ENCODE measurements around the gene GRB10. TPM values are rescaled to one million over a fixed set of nuclear protein-coding genes. Genes with fewer than 3 reads are reported as not detected.

Gene GRB10
- polyA plus RNA-seq, 1 donor = 16.5 TPM

DNA sequence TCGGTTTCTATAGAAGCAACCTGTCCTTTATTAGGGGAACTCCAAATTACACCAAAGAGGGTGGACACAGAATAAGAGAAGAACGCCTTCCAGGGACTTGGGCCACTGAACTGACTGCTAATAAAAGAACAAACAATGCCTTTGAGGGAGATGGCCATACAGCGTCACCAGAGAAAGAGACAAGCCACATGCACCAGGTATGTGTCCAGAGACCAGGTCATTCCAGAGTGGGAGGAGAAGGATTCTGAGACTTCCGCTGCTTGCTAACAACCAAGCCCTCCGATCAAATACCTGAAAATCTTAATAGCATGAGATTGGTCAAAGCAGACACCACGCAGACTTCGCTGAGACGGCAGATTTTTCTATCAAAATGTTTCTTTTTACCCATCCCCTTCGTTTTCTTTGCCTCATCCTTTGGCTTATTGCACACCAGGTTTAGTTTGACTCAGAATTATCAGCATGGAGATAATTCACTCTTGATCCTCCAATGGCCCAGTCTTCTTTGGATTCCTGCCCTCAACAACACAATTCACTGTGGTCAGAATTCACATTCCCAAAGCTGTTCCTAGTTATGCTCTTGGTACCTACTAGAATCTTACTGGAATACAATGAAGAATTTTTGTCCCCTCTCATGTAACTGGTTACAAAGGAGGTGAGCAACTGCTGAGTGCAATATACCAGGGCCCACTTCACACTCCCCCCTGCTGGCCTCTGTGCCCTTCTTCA lies 130.1 kb downstream of the GRB10 start:
- DNase-seq = no peak

DNA sequence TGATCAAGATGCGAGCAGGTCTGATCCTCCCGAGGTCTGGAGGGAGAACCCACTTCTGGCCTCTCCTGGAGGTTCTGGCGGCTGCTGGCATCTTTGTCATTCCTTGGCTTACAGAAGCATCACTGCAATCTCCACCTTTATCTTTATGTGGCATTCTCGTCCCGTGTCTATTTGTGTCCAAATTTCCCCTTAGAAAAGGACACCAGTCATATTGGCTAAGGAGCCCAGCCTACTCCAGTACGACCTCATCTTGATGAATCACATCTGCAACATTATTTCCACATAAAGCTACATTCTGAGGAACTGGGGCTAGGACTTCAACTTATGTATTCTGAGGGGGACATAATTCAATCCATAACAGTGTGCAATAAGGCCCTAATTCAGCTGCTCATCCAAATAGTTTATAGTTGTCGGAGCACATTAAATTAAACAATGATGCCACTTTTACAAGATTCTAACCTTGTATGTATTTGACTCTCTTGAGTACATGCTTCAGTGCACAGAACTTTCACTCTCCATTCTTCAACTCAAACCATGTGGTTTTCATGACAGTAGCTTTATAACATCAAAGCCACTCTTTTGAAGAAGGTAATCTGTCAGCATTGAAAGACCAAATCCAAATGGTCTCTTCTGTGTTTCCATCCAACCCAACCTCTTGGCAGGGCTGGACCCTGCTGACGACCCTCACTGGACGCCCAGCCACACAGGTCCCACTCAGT lies 131.3 kb downstream of the GRB10 start:
- no peak for DNase-seq

DNA sequence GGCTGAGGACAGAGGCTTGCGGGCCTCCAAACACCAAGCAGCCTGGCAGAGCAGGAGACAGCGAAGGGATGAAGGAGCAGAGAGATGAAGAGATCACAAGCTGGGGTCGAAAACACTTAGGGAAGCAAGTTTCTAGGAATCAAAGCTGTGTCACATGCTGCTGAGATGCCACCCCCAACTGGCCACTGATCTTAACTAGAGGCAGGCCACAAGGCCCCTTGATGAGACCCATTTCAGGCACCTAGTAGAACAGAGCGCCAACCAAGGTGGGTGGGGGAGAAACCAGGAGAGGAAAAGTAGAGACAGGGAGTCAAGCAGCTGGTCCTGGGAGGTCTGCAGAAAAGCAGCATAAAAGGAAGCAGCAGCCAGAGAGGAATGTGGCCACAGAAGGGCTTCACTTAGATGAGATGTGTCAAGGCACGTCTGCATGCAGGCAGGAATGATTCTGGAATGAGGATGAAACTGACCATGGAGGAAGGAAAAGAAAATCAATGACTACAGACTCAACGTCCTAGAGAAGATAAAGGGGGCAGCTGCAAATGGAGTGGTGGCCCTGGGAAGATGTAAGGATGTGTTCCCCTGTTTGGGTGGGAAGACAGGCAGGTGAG lies 132.5 kb downstream of the GRB10 start:
- no peak for DNase-seq

DNA sequence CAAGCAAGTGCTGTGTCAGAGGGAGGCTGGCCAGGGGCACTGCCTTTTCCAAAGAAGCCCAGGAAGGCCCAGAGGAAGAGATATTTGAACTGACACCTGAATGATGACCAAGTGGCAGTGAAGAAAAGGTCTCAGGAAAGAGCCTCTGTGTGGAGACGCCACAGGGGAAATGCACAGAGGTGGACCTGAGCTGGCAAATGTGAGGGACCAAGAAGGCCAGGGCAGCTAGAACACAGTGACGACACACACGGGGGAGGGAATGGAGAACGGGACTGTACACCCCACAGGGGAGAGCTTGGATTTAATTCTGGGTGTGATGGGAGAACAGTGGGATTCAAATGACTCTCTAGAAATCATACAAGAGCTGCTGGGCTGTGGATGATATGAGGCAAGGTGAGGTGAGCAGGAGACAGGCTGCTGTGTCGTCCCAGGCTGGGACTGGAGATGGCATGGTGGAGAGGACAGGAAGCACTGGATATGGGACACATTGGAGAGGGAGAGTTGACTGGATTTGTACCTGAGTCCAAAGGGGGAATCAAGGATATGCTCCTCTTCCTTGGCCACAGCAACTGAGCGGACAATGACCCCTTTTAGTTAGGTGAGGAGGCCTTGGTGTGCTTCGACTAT lies 133.3 kb downstream of the GRB10 start:
- DNase-seq = no peak

DNA sequence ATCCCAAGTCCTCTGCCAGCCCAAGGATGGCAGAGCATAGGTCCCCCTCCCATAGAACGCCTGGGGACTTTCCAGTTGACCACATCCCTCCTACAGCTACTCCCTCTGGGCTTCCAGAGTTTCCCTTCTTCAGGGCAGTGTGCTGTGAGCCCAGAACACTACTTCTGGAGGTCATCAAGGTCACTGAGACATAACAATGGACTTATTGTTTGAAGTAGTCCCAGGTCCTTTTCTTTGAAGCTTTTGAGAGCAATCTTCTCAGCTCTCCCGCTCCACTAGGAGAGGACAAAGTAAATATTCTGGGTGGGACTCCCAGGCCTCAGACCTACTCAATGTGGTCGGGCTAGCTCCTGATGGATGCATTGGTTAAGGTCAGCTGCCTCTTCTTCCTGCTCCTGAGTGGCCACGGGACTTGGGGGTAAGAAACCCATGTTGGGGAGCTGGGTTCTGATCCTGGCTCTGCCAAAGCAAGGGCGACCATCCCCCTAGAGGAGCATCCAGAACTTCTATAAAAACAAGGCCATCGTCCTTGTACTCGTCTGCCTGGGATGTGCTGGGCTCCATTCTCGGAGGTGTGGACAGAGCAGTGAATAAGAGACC lies 134.0 kb downstream of the GRB10 start:
- DNase-seq = no peak

DNA sequence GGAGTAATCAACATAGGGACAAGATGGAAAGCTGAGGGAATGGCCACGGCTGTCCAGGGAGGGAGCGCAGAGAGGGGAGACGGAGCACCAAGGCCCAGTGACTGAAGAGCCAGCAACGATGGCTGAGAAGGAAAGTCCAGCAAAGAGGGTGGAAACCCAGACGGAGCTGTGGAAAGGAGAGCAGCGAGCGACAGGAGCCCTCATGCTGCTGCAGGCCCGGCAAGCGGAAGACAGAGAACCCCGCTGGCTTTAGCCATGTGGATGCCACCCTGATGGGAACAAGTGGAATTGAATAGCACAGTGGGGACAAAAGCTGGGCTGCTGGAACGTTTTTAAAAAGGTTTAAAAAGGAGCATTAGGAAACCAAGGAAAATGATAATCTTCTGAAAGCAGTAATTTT lies 134.6 kb downstream of the GRB10 start:
- no peak for DNase-seq

DNA sequence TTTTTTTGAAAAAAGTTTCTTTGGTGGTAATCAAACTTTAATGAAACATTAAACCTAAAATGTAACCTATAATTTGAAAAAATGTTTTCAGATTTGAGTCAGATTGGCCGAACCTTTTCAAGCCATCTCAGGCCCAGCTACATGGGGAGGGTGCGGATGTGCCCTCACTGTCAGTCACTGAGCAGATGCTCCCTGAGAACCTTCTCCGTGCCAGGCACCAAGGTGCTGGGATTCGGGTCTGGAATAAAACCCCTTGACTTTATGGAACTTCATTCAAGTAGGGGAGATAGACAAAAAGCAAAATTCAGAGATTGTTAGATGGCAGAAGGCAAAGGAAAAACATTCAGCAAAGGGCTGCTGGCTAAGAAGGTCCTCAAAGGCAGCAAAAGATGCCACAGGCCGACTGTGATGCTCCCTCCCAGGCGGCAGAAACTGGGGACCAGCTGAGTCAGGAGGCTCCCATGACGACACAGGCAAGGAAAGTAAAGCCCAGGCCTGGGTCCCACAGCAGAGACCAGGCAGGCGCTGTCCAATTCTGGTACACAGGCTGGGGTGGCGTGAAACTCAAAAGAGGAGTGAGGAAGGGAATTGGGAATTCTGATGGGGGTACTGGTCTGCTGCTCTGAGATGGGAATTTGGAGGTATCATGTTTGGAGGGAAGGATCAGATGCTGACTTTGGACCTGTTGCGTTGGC lies 135.3 kb downstream of the GRB10 start:
- DNase-seq = no peak

DNA sequence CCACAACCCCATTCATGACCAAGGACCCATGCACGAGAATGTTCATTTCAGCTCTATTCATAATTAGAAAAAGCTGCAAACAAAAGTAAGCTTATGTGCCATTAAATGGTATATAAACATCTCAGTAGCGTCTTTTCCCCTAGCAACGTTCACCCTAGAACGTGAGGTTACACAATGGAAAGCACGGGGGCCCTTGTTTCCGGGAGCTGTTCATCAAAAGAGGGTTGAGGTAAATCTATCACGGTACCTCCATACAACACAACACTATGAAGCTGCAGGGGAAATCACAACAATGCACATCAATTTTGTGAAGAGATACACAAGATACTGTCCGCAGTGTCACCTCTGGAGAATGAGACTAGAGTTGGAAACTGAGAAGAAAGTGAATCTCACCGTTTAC lies 136.6 kb downstream of the GRB10 start:
- no peak for DNase-seq

DNA sequence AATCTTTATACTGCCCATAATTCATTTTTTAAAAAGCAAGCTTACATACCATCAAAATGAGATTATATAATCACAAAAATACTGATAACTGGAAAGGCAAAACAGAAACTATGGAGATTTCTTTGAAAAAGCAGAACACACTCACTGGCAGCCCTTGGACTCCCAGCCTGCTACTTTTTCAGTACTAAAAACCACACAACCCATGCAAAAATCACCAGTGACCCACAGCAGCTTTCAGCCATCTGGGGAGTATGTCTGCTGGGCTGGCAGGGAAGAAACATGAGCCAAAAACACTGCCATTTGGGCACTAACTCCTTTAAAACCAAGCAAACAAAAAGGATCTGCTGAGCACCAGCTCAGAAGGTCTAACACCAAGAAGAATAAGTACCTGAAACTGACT lies 137.5 kb downstream of the GRB10 start:
- DNase-seq = no peak

DNA sequence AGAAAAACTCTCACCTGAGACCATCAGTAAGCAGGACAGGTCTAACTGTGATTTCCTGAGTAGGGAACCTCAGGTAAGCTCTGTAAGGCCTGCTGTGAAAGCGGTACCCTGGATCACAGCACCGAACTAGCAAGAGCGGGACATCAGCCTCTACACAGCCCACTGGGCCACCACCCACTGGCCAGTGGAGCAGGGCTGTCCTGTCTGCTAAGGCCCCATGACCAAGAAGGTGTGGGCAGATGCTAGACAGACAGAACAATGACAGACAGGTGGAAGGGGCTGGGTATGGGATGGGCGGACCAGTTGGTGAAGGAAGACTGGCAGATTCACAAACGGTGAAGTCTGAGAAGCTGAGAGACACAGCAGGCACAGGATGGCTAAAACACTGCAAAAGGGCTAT lies 138.1 kb downstream of the GRB10 start:
- no peak for DNase-seq

DNA sequence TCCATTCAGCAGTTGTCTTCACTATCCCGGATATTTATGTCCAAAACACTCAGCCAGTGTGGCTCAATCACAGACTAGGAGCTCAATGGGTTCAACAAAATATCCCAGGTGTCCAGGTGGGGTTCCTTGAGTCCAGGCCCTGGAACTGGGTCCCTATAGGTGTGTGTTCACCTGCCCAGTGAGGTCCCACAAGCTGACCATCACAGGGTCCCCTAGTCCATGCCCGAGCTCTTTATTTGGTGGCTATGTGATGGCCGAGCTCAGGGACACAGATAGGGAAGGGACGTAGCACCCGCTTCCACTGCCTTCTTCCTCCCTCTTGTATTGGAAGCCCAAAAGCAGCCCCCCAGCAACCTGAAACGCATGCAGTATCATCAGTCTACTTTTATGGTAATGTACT lies 138.6 kb downstream of the GRB10 start:
- no peak for DNase-seq

DNA sequence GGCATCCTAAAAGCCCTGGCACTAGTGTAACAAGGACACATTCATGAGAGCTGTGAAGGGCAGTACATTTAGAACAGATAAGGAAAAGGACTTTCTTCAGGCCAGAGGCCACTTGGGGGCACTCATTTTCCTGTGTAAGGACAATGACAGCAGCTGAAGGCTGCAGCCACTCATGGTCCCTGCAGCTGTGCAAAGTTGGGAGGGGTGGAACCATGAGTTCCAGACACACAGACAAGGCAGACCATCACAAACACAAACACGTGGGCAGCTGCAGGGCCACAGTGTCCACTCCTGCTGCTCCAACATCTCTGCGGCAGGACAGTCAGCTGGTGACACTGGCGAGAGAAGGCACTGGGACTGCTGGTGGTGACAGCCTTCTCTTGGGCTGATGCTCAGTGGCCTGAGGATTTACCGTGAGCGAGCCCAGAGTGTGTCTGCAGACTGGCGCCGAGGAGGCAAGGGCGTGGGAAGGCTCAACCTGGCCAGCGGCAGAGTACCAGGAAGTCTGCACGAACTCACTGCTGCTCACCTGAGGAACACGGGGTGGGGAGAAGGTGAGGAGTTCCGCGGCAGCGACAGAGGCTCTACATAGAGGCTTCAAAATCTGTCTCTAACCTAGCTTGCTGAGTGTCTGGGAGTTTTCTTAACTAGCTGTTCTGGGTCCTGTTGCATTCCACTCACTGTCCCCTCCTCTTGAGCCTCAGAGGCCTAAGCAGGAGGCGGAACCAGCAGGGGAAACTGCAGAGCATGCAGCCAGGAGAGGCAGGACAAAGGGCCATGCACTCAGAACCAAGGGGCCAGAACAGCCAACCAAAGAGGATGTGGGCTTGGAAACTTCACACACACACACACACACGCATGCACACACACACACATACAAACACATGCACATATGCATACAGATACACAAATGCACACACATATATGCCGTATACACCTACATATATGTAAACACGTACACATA lies 141.0 kb downstream of the GRB10 start:
- DNase-seq = no peak

DNA sequence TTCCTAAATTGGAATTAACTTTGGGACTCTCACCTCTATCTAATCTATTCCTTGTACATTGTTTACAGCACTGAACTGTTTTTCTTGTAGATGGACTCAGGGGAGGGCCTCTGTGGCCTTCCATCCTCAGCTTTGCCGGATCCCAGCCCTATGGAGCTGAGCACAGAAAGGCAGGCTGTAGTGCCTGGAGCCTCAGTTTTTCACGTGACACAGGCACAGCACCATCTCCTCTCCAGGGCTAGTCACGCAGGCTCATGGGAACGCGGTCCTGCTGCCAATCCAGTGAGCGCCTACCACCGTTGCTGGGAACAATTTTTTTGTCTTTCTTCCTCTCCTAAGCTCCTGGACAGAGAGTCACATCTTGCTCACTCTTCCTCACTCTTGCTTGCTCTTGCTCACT lies 141.9 kb downstream of the GRB10 start:
- DNase-seq = no peak

DNA sequence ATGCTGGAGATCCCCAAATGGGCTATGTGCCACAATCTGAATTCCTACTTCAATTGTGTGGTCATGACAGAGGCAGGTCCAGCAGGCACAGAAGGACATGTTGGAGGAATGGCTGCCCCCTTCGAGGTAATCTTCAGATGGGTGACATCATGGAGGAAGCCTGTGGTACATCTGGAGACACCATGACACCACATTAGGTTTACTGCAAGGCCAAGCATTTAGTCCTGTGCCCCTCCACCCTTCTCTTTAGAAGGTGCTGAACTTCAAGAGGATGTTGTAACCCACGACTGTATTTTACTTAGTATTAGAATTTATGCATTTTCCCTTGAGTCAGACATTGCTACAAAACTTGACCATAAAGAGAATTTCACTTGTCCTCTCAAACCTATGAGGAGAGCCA lies 142.4 kb downstream of the GRB10 start:
- no peak for DNase-seq

DNA sequence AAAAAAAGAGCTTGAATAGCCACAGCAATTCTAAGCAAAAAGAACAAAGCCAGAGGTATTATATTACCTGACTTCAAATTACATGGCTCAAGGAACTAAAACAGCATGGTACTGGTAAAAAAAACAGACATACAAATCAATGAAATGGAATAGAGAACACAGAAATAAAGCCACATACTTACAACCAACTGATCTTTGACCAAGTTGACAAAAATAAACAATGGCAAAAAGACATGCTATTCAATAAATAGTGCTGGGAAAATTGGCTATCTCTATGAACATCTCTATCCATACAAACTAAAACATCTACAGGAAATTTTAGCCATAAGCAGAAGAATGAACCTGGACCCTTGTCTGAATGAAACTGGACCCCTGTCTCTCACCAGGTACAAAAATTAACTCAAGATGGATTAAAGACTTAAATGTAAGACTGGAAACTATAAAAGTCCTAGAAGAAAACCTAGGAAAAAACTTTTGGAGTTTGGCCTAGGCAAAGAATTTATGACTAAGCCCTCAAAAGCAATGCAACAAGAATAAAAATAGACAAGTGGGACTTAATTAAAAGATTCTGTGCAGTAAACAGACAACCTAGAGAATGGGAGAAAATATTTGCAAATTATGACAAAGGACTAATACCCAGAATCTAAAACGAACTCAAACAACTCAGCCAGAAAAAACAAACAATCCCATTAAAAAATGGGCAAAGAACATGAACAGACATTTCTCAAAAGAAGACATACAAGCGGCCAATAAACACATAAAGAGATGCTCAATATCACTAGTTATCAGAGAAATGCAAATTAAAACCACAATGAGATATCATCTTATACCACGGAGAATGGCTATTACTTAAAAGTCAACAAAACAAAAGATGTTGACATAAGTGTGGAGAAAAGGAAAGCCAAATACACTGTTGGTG lies 144.7 kb downstream of the GRB10 start:
- no peak for DNase-seq

DNA sequence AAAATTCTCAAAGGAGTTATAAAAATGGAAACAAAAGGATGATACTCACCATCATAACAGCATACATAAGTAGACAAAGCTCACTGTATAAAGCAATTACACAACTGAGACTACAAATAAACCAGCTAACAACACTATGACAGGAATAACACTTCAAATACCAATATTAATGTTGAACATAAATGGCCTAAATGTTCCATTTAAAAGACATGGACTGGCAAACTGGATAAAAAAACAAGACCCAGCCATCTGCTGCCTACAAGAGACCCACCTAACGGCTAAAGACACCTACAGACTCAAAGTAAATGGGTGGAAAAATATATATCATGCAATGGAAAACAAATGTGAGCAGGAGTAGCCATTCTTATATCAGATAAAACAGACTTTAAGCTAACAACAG lies 148.3 kb downstream of the GRB10 start:
- no peak for DNase-seq

DNA sequence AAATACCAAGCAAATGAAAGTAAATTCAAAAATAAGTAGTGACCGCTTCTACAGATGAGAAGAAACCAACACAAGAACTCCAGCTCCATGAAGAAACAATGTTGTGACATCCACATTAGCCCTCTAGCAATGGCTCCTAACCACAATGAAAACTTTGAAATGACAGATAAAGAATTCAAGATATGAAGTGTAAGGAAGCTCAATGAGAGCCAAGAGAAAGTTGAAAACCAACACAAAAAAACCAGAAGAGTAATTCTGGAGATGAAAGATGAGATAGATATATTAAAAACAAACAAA lies 149.3 kb downstream of the GRB10 start:
- DNase-seq = no peak

DNA sequence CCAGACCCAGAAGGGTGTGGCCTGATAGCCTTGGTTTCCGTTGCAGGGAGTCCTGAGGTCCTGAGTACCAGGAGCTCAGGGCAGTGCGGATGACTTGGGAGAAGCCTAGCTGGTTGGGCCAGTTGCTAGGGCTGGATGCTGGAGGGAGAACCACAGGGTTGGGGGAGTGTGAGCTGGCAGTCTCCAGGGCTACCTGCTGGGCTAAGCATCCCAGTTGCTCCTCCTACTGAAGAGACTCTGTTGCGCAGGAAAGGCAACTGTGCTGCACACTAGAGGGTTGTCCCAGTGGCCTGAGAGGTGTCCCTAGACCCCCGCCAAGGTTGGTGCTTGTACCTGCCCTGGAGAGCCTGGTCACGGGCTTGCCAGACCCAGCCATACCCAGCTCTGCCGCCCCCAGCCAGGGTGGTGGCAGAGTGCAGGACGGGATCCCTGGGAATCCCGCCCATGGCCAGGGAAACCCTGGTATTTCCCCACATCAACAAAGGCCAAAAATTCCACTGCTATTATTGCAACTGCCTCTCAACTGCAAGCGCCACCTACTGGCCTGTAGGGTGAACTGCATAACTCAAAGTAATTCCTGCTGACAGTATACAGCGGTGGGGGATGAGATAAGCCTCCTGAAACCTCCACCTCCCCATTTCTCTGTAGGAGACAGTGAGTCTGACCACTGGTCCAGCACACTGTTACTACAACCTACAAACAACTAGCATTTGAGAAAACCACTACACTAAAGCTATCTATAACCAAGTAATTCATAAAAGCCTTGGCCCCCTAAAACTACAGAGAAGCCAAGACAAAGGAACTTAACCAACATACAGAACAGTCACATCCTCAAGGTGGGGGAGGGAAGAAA lies 149.9 kb downstream of the GRB10 start:
- DNase-seq = no peak

DNA sequence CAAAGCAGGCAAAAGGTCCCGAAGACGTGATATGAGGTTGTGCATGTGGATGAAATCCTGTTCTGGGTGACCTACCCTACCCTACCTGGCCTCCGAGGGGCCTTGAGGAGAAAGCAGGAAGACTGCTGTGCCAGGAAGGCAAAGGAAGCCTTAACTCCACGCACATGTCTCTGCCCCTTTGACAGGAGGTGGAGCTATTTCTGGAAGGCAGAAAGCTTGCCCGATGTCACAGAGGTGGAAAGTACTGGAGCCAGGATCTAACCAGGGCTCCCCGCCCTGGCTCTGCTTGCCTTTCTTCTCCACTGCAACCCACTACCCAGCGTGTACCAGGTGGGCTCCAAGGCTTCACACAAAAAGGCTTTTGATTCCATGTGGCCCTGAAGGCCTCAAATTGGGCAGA lies 151.1 kb downstream of the GRB10 start:
- no peak for DNase-seq

All from hindlimb muscle (tissue), 1 donor.